ENCODE results near the gene FHOD3.

The FHOD3 gene

DNA sequence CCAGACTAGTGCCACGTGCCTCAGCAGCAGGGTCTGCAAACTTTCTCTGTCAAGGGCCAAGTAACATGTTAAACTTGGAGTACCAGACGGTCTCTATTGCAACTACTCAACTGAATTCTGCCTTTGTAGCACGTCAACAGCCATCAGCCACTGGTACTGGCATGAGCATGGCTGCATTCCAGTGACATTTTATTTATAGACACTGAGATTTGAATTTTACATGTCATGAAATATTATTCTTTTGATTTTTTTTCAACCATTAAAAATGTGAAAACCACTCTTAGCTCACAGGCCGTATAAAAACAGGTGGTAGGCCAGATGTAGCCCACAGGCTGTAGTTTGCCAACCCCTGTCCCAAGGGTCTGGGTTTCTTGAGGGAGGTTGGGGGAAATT lies 331.6 kb downstream of the FHOD3 start:
- no peaks in the 10 kb centered on the region for H4K20me1 ChIP-seq (ENCODE audit: insufficient read depth, low read length, poor library complexity, severe bottlenecking)
- no peak overlapping the region for H3K4me3 ChIP-seq (ENCODE audit: low read length, poor library complexity, severe bottlenecking)
- H3K4me1 ChIP-seq (ENCODE audit: insufficient read depth, low read length, poor library complexity, severe bottlenecking) = no peaks in the 10 kb centered on the region
- H3K9me3 ChIP-seq (ENCODE audit: insufficient read depth, low read depth, low read length) = no peaks in the 10 kb centered on the region
- no peaks in the 10 kb centered on the region for H3K27me3 ChIP-seq (ENCODE audit: insufficient read depth, low read length, poor library complexity, severe bottlenecking)
- H3K36me3 ChIP-seq (ENCODE audit: insufficient read depth, low read length) = no peaks in the 10 kb centered on the region
- H3F3A ChIP-seq (ENCODE audit: low read depth) = no peaks in the 10 kb centered on the region
- TF ChIP-seq, protein P1, sequence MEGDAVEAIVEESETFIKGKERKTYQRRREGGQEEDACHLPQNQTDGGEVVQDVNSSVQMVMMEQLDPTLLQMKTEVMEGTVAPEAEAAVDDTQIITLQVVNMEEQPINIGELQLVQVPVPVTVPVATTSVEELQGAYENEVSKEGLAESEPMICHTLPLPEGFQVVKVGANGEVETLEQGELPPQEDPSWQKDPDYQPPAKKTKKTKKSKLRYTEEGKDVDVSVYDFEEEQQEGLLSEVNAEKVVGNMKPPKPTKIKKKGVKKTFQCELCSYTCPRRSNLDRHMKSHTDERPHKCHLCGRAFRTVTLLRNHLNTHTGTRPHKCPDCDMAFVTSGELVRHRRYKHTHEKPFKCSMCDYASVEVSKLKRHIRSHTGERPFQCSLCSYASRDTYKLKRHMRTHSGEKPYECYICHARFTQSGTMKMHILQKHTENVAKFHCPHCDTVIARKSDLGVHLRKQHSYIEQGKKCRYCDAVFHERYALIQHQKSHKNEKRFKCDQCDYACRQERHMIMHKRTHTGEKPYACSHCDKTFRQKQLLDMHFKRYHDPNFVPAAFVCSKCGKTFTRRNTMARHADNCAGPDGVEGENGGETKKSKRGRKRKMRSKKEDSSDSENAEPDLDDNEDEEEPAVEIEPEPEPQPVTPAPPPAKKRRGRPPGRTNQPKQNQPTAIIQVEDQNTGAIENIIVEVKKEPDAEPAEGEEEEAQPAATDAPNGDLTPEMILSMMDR (conservative IDR thresholded peaks at IDR 0.05; ENCODE audit: low read length) = no peak
- TF ChIP-seq EZH2phosphoT487 (IDR thresholded peaks at IDR 0.05; ENCODE audit: borderline replicate concordance) = no peak
- H3K4me2 ChIP-seq (ENCODE audit: low read depth, low read length, poor library complexity, severe bottlenecking) = no peak overlapping the region
- H3K9ac ChIP-seq (ENCODE audit: low read depth, low read length, poor library complexity, severe bottlenecking) = no peak overlapping the region
- H3K79me2 ChIP-seq (ENCODE audit: insufficient read depth, low read length) = no peaks in the 10 kb centered on the region
- H2AFZ ChIP-seq (ENCODE audit: low read length) = no peak overlapping the region
- no peaks in the 10 kb centered on the region for H3K9me2 ChIP-seq (replicated peaks; ENCODE audit: low read depth, low read length)

GRCh38 chr18:36629836-36630235 lies 332.3 kb downstream of the FHOD3 start:
- H3K4me2 ChIP-seq (ENCODE audit: low read depth, low read length, poor library complexity, severe bottlenecking) = no peak overlapping the region
- no peak overlapping the region for H2AFZ ChIP-seq (ENCODE audit: low read length)
- no peaks in the 10 kb centered on the region for H3F3A ChIP-seq (ENCODE audit: low read depth)
- H3K36me3 ChIP-seq (ENCODE audit: insufficient read depth, low read length) = no peaks in the 10 kb centered on the region
- no peak overlapping the region for H3K9ac ChIP-seq (ENCODE audit: low read depth, low read length, poor library complexity, severe bottlenecking)
- no peaks in the 10 kb centered on the region for H3K9me2 ChIP-seq (replicated peaks; ENCODE audit: low read depth, low read length)
- no peaks in the 10 kb centered on the region for H3K27me3 ChIP-seq (ENCODE audit: insufficient read depth, low read length, poor library complexity, severe bottlenecking)
- no peak for TF ChIP-seq EZH2phosphoT487 (IDR thresholded peaks at IDR 0.05; ENCODE audit: borderline replicate concordance)
- TF ChIP-seq, protein P1 (conservative IDR thresholded peaks at IDR 0.05; ENCODE audit: low read length) = no peak
- no peaks in the 10 kb centered on the region for H3K4me1 ChIP-seq (ENCODE audit: insufficient read depth, low read length, poor library complexity, severe bottlenecking)
- no peaks in the 10 kb centered on the region for H3K9me3 ChIP-seq (ENCODE audit: insufficient read depth, low read depth, low read length)
- H3K4me3 ChIP-seq (ENCODE audit: low read length, poor library complexity, severe bottlenecking) = no peak overlapping the region
- H3K79me2 ChIP-seq (ENCODE audit: insufficient read depth, low read length) = no peaks in the 10 kb centered on the region
- H4K20me1 ChIP-seq (ENCODE audit: insufficient read depth, low read length, poor library complexity, severe bottlenecking) = no peaks in the 10 kb centered on the region

GRCh38 chr18:36630917-36631316 lies 333.4 kb downstream of the FHOD3 start:
- H4K20me1 ChIP-seq (ENCODE audit: insufficient read depth, low read length, poor library complexity, severe bottlenecking) = no peaks in the 10 kb centered on the region
- H3K9me2 ChIP-seq (replicated peaks; ENCODE audit: low read depth, low read length) = no peaks in the 10 kb centered on the region
- H3F3A ChIP-seq (ENCODE audit: low read depth) = no peaks in the 10 kb centered on the region
- TF ChIP-seq EZH2phosphoT487 (IDR thresholded peaks at IDR 0.05; ENCODE audit: borderline replicate concordance) = no peak
- TF ChIP-seq, protein P1 (conservative IDR thresholded peaks at IDR 0.05; ENCODE audit: low read length) = no peak
- H3K27me3 ChIP-seq (ENCODE audit: insufficient read depth, low read length, poor library complexity, severe bottlenecking) = no peaks in the 10 kb centered on the region
- no peak overlapping the region for H3K4me3 ChIP-seq (ENCODE audit: low read length, poor library complexity, severe bottlenecking)
- H3K4me1 ChIP-seq (ENCODE audit: insufficient read depth, low read length, poor library complexity, severe bottlenecking) = no peaks in the 10 kb centered on the region
- no peak overlapping the region for H2AFZ ChIP-seq (ENCODE audit: low read length)
- no peaks in the 10 kb centered on the region for H3K9me3 ChIP-seq (ENCODE audit: insufficient read depth, low read depth, low read length)
- no peak overlapping the region for H3K9ac ChIP-seq (ENCODE audit: low read depth, low read length, poor library complexity, severe bottlenecking)
- no peaks in the 10 kb centered on the region for H3K36me3 ChIP-seq (ENCODE audit: insufficient read depth, low read length)
- H3K79me2 ChIP-seq (ENCODE audit: insufficient read depth, low read length) = no peaks in the 10 kb centered on the region
- H3K4me2 ChIP-seq (ENCODE audit: low read depth, low read length, poor library complexity, severe bottlenecking) = no peak overlapping the region
